Measurements from ENCODE around the gene TBCD.
"Not testable (repeated sequence)": the region's sequence is repeated elsewhere in the genome, so short reads cannot be mapped to it uniquely, and the experiment has no call there.

TBCD gene

DNA sequence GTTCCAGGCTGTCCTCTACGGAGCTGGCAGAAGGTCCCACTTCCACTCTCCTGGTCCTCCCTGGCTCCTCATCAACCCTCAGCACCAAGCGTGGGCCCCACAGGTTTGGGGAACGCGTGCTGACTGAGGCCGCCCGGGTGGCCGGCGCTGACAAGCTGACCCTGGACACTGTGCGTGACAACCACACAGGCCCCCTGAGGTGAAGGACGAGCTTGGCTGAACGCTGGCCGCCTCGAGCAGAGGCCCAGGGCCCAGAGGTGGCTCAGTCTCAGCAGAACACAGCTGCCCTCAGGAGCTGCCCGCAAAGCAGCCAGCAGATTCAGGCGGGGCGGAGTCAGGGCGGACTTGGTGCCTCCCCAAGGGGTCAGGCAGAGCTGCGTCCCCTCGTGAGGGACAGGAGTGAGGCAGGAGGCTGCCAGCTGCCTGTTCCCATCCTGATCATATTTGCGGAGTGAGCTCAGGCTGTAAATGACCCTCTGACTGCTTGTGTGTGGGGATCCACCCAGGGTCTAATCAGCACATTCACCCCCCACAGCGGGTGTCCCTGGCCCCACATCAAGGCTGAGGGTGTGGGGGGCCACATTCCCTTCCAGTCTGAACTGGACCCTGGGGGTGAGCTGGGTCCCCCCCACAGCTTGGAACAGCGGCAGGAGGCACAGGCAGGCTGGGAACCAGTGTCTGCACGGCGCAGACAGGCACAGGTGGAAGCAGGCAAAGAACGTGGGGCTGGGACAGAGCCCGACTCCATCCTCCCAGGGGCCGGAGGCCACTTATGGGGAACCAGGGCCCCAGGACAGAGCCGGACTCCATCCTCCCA is 222.5 kb downstream of the TBCD start:
- no peak for DNase-seq (ENCODE audit: low spot score)

- no peak for DNase-seq (ENCODE audit: low spot score)
Measured at GRCh38 chr17:82976982-82977488, 225.2 kb downstream of the TBCD start.

DNA sequence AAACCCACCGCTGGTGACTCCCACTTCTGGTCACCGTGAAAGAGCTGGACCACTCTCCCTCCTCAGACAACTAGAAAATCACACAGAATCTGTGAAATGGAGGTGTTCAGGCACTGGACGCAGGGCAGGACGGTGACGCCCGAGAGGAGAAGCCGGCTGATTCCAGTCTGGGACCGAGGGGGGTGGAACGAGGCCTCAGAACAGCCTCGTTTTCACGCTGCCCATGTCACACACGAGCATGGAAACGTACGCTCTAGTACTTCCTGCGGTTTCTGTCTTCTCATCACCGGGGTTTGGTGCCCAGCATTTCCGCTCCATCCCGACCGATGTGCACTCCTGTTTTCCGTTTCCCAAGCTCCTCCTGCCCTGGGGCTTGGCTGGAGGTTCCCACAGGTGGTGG is 225.7 kb downstream of the TBCD start:
- no peak for DNase-seq (ENCODE audit: low spot score)

DNA sequence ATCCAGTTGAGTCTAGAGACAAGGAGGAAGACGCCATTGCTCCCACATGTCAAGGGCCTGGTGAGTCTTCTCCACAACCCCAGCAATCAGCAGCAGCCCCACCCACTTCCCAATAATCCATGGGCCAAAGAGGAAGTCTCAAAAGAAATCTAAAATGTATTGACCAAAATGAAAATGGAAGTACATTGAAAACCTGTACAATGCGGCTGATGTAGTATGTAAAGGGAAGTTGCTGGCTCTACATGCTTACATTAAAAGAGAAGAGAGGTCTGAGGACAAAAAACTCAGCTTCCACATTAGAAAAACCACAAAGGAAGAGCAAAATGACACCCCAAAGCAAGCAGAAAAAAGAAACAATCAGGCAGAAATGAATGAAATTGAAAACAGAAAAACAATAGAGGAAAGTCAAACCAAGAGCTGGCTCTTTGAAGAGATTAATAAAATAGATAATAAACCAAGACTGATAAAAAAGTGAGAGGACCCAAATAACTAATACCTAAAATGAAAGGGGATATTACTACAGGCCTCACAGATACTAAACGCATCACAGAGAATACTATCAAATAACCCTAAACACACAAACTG is 227.0 kb downstream of the TBCD start:
- no peak for DNase-seq (ENCODE audit: low spot score)

- DNase-seq (ENCODE audit: low spot score): no peak
Measured at GRCh38 chr17:82979718-82980117, 227.9 kb downstream of the TBCD start.

DNA sequence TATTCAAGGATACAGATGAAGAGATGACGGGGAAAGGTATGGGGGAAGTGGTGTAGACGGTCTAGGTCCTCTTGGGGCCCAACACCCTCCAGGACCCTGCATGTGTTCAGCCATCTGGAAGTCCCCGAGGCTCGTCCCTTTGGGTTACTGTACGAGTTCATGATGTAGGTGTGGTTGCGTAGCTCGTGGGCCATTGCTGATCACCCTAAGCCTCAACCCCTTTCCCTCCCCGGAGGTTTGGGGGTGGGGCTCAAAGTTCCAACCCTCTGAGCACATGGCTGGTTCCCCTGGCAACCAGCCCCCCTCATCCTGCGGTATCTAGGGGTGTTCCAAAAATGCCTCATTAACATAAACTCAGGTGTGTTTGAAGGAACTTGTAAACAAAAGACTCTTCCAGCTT is 228.8 kb downstream of the TBCD start:
- DNase-seq (ENCODE audit: low spot score): no peak

DNA sequence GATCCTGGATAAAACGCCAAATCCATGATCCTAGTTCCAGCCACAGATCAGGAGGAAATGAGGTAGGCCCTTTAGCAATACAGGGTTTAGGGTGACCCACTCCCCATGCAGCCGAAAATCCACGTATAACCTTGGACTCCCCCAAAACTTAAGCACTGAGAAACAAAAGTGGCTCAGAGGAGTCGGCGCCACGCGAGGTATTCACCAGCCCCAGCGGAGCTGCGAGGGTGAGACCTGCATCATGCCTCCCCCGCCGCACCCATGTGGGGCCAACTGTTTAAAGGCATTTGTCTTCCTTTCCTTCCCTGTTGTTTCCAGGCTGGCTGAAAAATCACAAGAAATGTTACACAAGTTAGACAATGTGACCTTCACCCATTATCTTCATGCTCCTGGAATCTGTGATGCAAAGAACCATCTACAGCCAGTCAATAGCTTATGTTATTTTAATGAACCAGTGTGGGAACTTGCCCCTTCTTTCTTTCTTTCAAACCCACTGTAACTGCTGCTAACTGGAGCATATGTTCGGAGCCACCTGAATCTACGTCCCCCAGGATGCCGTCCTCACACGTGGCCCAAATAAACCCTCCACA is 229.4 kb downstream of the TBCD start:
- no peak for DNase-seq (ENCODE audit: low spot score)

GRCh38 chr17:82983510-82984248 is 231.8 kb downstream of the TBCD start:
- no peak for DNase-seq (ENCODE audit: low spot score)

- DNase-seq (ENCODE audit: low spot score): not testable (repeated sequence)
Measured at GRCh38 chr17:82984249-82984617, 232.4 kb downstream of the TBCD start.

DNA sequence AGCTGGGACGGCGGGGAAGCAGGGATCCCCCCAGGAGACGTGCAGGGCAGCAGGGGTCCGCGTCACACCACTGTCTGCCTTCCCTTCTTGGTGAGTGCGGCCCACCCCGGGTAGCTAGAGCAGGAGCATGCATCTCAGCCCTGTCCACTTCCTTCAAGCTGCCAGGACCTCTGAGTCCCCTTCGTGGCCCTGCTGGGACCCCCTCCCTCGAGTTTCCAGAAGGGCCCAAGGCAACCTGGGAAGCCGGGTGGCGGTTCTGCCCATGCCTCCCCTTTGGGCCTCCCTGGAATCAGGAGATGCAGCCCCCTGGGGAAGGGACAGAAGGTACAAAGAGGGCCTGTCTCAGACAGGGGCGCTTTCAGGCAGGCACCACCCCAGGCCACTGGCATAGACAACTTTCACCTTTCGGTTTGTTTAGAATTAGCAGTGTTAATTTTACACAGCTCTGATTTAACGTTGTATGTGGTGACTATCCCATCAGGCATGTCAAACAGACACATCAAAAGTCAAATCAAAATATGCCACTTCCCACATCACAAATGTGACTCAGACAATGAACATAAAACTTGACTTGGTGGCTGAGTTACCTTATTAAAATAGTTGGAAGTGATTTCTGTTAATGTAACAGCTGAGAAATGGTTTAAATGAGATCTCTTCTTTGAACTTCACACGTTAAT is 233.0 kb downstream of the TBCD start:
- no peak for DNase-seq (ENCODE audit: low spot score)

GRCh38 chr17:82985428-82985805 is 233.6 kb downstream of the TBCD start:
- DNase-seq (ENCODE audit: low spot score): no peak

DNA sequence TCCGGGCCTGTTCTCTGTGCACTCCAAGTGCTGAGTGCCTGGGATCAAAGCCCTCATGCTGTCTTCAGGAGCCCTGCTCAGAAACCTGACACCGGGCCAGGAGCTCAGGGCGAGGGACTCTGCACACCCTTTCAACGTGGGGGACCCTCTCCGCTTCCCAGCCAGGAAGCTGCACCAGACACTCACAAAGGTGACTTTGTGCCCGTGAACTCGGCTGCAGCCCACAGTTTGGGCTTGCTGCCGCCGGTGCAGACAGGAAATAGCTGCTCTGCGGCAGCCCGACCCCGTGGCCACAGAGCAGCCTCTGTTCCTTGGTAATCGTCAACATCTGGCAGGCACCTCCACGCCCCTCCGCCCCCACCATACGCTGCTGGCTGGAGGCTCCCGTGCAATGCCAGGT is 234.1 kb downstream of the TBCD start:
- no peak for DNase-seq (ENCODE audit: low spot score)

DNA sequence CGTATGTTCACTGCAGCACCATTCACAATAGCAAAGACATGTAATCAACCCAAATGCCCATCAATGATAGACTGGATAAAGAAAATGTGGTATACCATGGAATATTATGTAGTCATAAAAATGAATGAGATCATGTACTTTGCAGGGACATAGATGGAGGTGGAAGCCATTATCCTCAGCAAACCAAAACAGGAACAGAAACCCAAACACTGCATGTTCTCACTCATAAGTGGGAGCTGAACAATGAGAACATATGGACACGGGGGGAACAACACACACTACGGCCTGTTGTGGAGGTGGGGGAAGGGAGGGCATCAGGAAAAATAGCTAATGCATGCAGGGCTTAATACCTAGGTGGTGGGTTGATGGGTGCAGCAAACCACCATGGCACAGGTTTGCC is 237.2 kb downstream of the TBCD start:
- not testable (repeated sequence) for DNase-seq (ENCODE audit: low spot score)

GRCh38 chr17:82989881-82990280 is 238.0 kb downstream of the TBCD start:
- no peak for DNase-seq (ENCODE audit: low spot score)

GRCh38 chr17:82993005-82993404 is 241.1 kb downstream of the TBCD start:
- no peak for DNase-seq (ENCODE audit: low spot score)

All from hematopoietic multipotent progenitor cell treated with erythropoietin and hydrocortisone succinate and interleukin-3 and kit ligand, for 17 days (in vitro differentiated cells).